ENCODE data around the gene CRYBB2.

- TF ChIP-seq CTCF (IDR thresholded peaks at IDR 0.05; ENCODE audit: low read depth, low read length) = no peak
- TF ChIP-seq MYC (IDR thresholded peaks at IDR 0.05; ENCODE audit: low read depth, low read length) = no peak
- TF ChIP-seq POLR2A (IDR thresholded peaks at IDR 0.05; ENCODE audit: extremely low read depth, insufficient read length) = no peak
- no peak for TF ChIP-seq MAX (IDR thresholded peaks at IDR 0.05; ENCODE audit: low read depth, low read length)
Observed at GRCh38 chr22:25193130-25193529, 26.3 kb upstream of the CRYBB2 start.
